DMS153 treated with DMSO at 0.1 percent for 48 hours (cell line): ENCODE measurements around the gene AGBL4.
"Not testable (repeated sequence)": the region's sequence is repeated elsewhere in the genome, so short reads cannot be mapped to it uniquely, and the experiment has no call there.

Source experiments
- DNase-seq: peaks from one replicate; lab custom pipeline; 2025; ENCODE audit not compliant: unreplicated experiment; lab: John Stamatoyannopoulos, UW

AGBL4 gene

GRCh38 chr1:49448200-49448599 lies 575.6 kb downstream of the AGBL4 start:
- no peak for DNase-seq

GRCh38 chr1:49436865-49437264 lies 586.9 kb downstream of the AGBL4 start:
- no peak for DNase-seq

- peak; percentile 77 for DNase-seq
Measured at GRCh38 chr1:49435291-49435690, 588.5 kb downstream of the AGBL4 start.

GRCh38 chr1:49424782-49425181 lies 599.0 kb downstream of the AGBL4 start:
- no peak for DNase-seq

GRCh38 chr1:49416758-49417157 lies 607.0 kb downstream of the AGBL4 start:
- no peak for DNase-seq

GRCh38 chr1:49408346-49408745 lies 615.4 kb downstream of the AGBL4 start:
- no peak for DNase-seq

- DNase-seq: no peak
Measured at GRCh38 chr1:49397086-49397485, 626.7 kb downstream of the AGBL4 start.

GRCh38 chr1:49394200-49394599 lies 629.6 kb downstream of the AGBL4 start:
- DNase-seq: no peak

- no peak for DNase-seq
Measured at GRCh38 chr1:49389699-49390098, 634.1 kb downstream of the AGBL4 start.

GRCh38 chr1:49364676-49365075 lies 659.1 kb downstream of the AGBL4 start:
- DNase-seq: peak; percentile 7

- DNase-seq: no peak
Measured at GRCh38 chr1:49363628-49364027, 660.1 kb downstream of the AGBL4 start.

- DNase-seq: no peak
Measured at GRCh38 chr1:49358036-49358435, 665.7 kb downstream of the AGBL4 start.

GRCh38 chr1:49356594-49356993 lies 667.2 kb downstream of the AGBL4 start:
- no peak for DNase-seq

GRCh38 chr1:49351768-49352167 lies 672.0 kb downstream of the AGBL4 start:
- no peak for DNase-seq

GRCh38 chr1:49346767-49347349 lies 676.9 kb downstream of the AGBL4 start:
- DNase-seq: no peak

- DNase-seq: no peak
Measured at GRCh38 chr1:49340576-49340975, 683.2 kb downstream of the AGBL4 start.

GRCh38 chr1:49339043-49339442 lies 684.7 kb downstream of the AGBL4 start:
- DNase-seq: no peak

GRCh38 chr1:49337251-49337650 lies 686.5 kb downstream of the AGBL4 start:
- DNase-seq: no peak

- no peak for DNase-seq
Measured at GRCh38 chr1:49333906-49334305, 689.8 kb downstream of the AGBL4 start.

- no peak for DNase-seq
Measured at GRCh38 chr1:49331066-49331852, 692.5 kb downstream of the AGBL4 start.

- DNase-seq: no peak
Measured at GRCh38 chr1:49323925-49324540, 699.7 kb downstream of the AGBL4 start.

GRCh38 chr1:49320493-49320892 lies 703.3 kb downstream of the AGBL4 start:
- not testable (repeated sequence) for DNase-seq
